ENCODE results near the gene RNF149. TPM values are rescaled to one million over a fixed set of nuclear protein-coding genes. Genes with fewer than 3 reads are reported as not detected.

The RNF149 gene
- total and polyA plus RNA-seq, 9 of the 15 experiments (the other 6 are each of a cell fraction or from before 2014, with no cell fraction given), result 9.0 to 31.5 (median 22.8) TPM

- no peak for TF ChIP-seq AFF4 (CRISPR knock-in tag; IDR thresholded peaks at IDR 0.05)
- no peak for TF ChIP-seq TCF15 (CRISPR knock-in tag; IDR thresholded peaks at IDR 0.05)
- TF ChIP-seq E2F6 (IDR thresholded peaks at IDR 0.05; ENCODE audit: borderline replicate concordance in 1 of 2, extremely low read depth in 1 of 2, insufficient read depth in 1 of 2, insufficient read length in 1 of 2, low read depth in 1 of 2, low read length in 1 of 2, poor library complexity in 1 of 2, severe bottlenecking in 1 of 2), result no peak
Measured at GRCh38 chr2:101341901-101342624, 33.6 kb upstream of the RNF149 start (continued).
